Retinal pigment epithelial cell (primary cell): Measurements from ENCODE around the gene PRKAR2B.

ENCODE experiments used
- DNase-seq: peaks from one replicate; pipeline ENCODE4 v3.0.0-alpha.2; 2010; ENCODE audit warnings: low read depth
- H3K4me3 ChIP-seq: 2 replicates; pipeline ENCODE4 v1.5.1; 2011; ENCODE audit warnings: mild to moderate bottlenecking, low read length, control low read depth, moderate library complexity
- TF ChIP-seq, protein P1 (sequence below): conservative IDR thresholded peaks from 2 replicates; pipeline ENCODE4 v1.5.1; 2011; ENCODE audit warnings: low read depth, low read length, control low read depth, inconsistent platforms

The PRKAR2B gene

DNA sequence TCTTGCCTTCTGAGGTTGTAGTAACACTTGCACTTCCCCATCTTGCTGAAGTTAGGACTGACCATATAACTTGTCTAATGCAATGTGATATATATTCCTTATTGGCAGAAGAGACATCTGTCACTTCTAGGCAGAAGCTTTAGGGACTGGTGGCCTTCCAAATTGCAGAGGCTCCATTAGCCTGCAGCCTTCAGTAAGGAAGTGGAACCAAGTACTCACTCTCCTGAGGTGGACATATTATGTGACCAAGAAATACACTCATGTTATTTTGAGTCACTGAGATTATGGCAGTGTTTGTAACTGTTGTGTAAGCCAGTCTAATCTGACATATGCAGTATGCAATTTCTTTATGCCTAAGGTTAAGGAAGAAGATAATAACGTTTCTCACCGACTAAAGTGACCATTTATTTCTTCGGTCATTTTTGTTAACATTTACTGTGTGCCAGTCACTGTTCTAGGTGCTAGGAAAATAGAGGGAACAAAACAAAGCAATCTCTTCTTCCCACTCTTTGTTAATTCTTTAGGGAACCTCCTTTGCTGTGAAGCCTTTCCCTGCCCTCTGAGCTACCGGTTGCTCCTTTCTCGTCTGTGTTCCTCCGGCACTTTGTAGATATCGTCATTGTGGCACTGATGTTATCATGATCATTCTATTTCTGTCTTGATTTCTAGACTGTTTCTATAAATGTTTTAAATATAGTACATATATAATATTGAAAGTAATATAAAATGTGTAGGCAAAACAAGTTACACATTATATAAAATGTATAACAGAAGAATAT, 71.4 kb downstream of the PRKAR2B start:
- no peak for DNase-seq
- no peak overlapping the region for H3K4me3 ChIP-seq
- TF ChIP-seq, protein P1, sequence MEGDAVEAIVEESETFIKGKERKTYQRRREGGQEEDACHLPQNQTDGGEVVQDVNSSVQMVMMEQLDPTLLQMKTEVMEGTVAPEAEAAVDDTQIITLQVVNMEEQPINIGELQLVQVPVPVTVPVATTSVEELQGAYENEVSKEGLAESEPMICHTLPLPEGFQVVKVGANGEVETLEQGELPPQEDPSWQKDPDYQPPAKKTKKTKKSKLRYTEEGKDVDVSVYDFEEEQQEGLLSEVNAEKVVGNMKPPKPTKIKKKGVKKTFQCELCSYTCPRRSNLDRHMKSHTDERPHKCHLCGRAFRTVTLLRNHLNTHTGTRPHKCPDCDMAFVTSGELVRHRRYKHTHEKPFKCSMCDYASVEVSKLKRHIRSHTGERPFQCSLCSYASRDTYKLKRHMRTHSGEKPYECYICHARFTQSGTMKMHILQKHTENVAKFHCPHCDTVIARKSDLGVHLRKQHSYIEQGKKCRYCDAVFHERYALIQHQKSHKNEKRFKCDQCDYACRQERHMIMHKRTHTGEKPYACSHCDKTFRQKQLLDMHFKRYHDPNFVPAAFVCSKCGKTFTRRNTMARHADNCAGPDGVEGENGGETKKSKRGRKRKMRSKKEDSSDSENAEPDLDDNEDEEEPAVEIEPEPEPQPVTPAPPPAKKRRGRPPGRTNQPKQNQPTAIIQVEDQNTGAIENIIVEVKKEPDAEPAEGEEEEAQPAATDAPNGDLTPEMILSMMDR, result no peak

DNA sequence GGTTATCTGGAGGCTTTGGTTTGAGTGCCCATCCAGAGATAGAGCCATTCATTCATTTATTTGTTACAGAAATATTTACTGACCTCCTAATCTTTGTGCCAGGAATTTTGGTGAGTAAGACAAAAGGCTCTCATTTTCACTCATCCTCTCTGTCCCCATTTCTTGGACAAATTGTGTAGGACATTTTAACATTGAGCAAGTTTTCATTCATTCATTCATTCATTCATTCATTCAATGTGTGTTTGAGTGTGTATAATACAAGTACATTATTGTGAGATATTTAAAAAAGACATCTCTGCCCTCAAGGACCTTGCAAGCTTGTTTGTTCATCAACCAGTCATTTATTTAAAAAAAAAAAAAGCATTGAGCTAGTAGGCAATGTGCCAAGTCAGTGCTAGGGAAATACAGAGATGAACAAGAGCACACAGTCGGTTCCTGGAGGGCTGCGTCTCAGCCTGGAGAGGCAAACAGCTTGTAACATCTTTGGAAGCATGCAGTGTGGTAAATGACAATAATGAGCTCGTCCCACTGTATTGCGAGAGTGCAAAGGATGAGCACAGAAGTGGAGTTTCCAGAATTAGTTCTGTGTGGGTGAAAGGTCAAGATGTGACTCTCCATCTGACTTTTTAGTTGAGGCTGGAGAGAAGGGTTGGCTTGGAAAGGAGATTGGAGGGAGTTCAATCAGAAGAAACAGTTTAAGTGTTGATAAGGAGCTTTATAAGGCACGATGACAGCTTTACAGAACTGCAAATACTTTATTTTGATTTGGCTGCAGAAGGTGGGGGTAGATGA, 73.8 kb downstream of the PRKAR2B start:
- no peak overlapping the region for H3K4me3 ChIP-seq
- TF ChIP-seq, protein P1, result no peak
- DNase-seq, result peak; percentile 6

DNA sequence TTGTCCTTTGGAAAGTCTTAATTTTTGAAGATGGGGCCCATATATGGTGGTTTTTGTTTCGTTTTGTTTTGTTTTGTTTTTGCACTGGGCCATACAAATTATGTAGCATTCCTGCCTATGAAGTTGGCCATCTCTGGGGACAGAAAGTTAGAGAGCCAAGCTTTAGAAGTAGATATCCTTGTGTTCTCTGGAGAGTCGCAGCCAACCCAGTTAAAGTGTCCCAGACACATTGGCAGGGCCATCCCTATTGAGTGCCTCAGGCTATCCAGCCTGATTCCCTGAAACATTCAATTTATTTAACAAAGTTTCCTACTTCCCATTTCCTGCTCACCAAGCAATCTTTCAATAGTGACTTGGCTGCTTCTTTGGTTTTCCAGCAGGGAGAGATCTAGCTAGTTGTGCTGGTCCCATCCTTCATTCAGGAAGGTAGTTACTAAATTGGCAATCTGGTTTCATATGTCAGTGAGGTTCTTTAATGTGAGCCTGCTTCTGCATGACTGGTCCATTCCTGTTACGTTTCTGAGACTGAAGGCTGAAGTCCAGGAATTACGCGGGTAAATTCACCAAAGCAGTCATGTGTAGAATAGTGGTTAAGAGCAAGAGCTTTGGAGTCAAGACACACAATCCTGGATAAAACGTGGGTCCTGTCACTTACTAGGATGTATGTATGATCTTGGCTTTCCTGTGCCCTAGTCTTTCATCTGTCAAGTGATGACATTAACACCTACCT, 75.0 kb downstream of the PRKAR2B start:
- TF ChIP-seq, protein P1, result no peak
- peak; percentile 25 for DNase-seq
- H3K4me3 ChIP-seq, result no peak overlapping the region

DNA sequence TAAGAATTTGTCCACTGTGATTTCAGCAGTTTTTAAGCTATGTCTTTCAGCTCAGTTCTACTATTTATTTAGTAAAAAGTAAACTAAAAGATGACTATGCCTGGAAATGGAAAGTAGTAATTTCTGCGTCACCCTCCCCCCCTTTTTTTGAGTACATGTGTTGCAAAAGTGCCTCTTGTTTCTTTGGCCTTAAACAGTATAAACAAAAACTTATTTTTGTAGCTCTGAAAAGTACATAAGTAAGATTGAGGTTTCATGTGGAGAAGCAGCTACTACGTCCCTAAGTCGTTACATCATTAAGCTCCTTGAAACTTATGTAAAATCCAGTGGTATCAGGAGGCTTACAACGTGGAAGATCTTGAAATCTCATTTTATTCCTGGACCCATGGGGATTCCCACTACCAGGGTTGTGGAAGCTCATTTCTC, 78.0 kb downstream of the PRKAR2B start:
- no peak overlapping the region for H3K4me3 ChIP-seq
- TF ChIP-seq, protein P1, result no peak
- DNase-seq, result no peak

DNA sequence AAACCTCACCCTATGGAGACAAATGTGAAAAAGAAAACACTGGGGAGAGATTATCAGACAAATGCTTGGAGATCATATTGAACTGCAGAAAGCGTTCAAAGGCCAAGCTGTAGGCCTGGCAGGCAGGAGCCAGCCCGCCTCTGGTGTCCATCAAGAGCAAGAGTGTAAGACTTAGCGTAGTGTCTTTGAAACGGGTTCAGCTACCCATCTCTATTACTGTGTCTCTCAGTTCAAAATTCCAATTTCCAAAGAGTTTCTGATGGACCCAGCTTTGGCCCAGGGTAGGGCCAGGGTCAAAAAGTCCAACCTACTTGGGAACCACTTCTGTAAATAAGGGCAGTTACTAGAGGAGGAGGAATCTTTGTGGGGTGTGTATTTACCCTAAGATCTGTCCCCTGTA, 78.9 kb downstream of the PRKAR2B start:
- TF ChIP-seq, protein P1, result no peak
- no peak for DNase-seq

DNA sequence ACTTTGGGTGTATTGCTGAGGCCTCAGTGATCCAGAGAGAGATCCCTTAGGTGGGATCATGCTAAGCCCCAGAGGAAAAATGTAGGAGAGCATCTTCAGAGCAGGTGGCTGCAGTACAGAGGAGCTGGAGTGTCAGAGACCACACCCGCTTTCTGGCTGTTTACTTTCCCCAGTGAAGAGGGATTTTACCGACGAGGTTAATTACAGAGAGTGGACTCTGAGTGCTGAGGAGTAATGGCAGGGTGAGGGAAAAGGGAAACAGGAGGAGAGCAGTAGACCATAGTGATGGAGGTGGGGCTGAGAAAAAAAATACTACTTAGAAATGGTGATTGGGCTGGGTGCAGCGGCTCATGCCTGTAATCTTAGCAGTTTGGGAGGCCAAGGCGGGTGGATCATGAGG, 81.0 kb downstream of the PRKAR2B start:
- H3K4me3 ChIP-seq, result no peak overlapping the region
- no peak for DNase-seq
- TF ChIP-seq, protein P1, result no peak

More for the DNA sequence above, 78.9 kb downstream of the PRKAR2B start:
- no peak overlapping the region for H3K4me3 ChIP-seq
